IMR-90 (cell line): ENCODE data around the gene CTDP1. TPM values are rescaled to one million over a fixed set of nuclear protein-coding genes. Genes with fewer than 3 reads are reported as not detected.

ENCODE experiments used
- ATAC-seq: fragments of 200-7000 bp; cut with Tn5 transposase; 2 replicates; pipeline ENCODE4 v1.9.1; 2020; ENCODE audit warnings: low read depth, mild to moderate bottlenecking, moderate library complexity
- BruUV-seq: library from RNA; stranded (reverse); fragments of 400-500 nt; replicated peaks from 2 replicates; lab custom pipeline; 2021; lab: Mats Ljungman, UMichigan
- CTCF ChIA-PET: fragments of 300-600 bp; formaldehyde crosslinking; extraction: SDS; loops from one replicate; lab custom pipeline; 2021; ENCODE audit warnings: antibody characterized with exemption; lab: Yijun Ruan, JAX
- POLR2A ChIA-PET: fragments of 300-600 bp; sonication (Branson Sonifier 250); formaldehyde crosslinking; loops from one replicate; lab custom pipeline; 2022; ENCODE audit warnings: antibody characterized with exemption; ENCODE audit not compliant: unreplicated experiment; lab: Charles Lee
- DNase-seq: peaks from one replicate; pipeline ENCODE4 v3.0.0; 2013
- H2AFZ ChIP-seq: replicated peaks from 2 replicates; pipeline ENCODE3; 2013; ENCODE audit warnings: low read length, mild to moderate bottlenecking; ENCODE audit not compliant: poor library complexity
- H2AK5ac ChIP-seq: 2 replicates; pipeline ENCODE4 v1.6.1; 2013; ENCODE audit warnings: low read depth, low read length, inconsistent platforms
- H2AK9ac ChIP-seq: replicated peaks from 2 replicates; pipeline ENCODE3; 2013; ENCODE audit warnings: mild to moderate bottlenecking, low read depth, low read length, moderate library complexity; ENCODE audit not compliant: poor library complexity
- H2BK120ac ChIP-seq: 2 replicates; pipeline ENCODE4 v1.6.1; 2013; ENCODE audit warnings: low read depth, low read length, inconsistent platforms
- H2BK15ac ChIP-seq: 3 replicates; pipeline ENCODE4 v1.6.1; 2013; ENCODE audit warnings: low read depth, low read length, inconsistent platforms
- H2BK20ac ChIP-seq: 2 replicates; pipeline ENCODE4 v1.6.1; 2013; ENCODE audit warnings: low read depth, mild to moderate bottlenecking, inconsistent platforms, low read length, moderate library complexity
- H2BK5ac ChIP-seq: 2 replicates; pipeline ENCODE4 v1.6.1; 2013; ENCODE audit warnings: mild to moderate bottlenecking, low read depth, low read length, inconsistent platforms; ENCODE audit not compliant: poor library complexity, severe bottlenecking
- H3K14ac ChIP-seq: replicated peaks from 2 replicates; pipeline ENCODE4 v1.6.1; 2013; ENCODE audit warnings: low read depth, low read length, inconsistent platforms
- H3K18ac ChIP-seq: 2 replicates; pipeline ENCODE4 v1.6.1; 2013; ENCODE audit warnings: low read depth, low read length, control low read depth
- H3K23ac ChIP-seq: 2 replicates; pipeline ENCODE4 v1.6.1; 2013; ENCODE audit warnings: low read depth, low read length, inconsistent platforms
- H3K27ac ChIP-seq: 2 replicates; pipeline ENCODE4 v1.5.1; 2013; ENCODE audit warnings: mild to moderate bottlenecking, control low read depth, low read length; ENCODE audit not compliant: insufficient read depth
- H3K27me3 ChIP-seq: 2 replicates; pipeline ENCODE4 v1.6.1; 2013; ENCODE audit warnings: low read length; ENCODE audit not compliant: control insufficient read depth, insufficient read depth
- H3K36me3 ChIP-seq: 2 replicates; pipeline ENCODE4 v1.6.1; 2013; ENCODE audit warnings: low read length, mixed read lengths; ENCODE audit not compliant: control insufficient read depth, insufficient read depth
- H3K4ac ChIP-seq: 2 replicates; pipeline ENCODE4 v1.6.1; 2013; ENCODE audit warnings: low read depth, low read length, inconsistent platforms
- H3K4me1 ChIP-seq: 2 replicates; pipeline ENCODE4 v1.6.1; 2013; ENCODE audit warnings: low read length, mixed read lengths; ENCODE audit not compliant: control insufficient read depth, insufficient read depth
- H3K4me2 ChIP-seq: 2 replicates; pipeline ENCODE4 v1.6.1; 2013; ENCODE audit warnings: low read depth, mild to moderate bottlenecking, control low read depth, low read length, moderate library complexity
- H3K4me3 ChIP-seq: 2 replicates; pipeline ENCODE4 v1.5.1; 2013; ENCODE audit warnings: low read depth, mild to moderate bottlenecking, control low read depth, low read length, moderate library complexity; ENCODE audit not compliant: insufficient read depth
- H3K56ac ChIP-seq: 2 replicates; pipeline ENCODE4 v1.6.1; 2013; ENCODE audit warnings: low read length, inconsistent platforms; ENCODE audit not compliant: insufficient read depth; ENCODE audit errors: extremely low read depth
- H3K79me1 ChIP-seq, 2 experiments: 2 replicates each; pipeline ENCODE4 v1.6.1; 2013; ENCODE audit warnings: low read length in 2 of 2, inconsistent platforms in 1 of 2, low read depth in 1 of 2
- H3K9ac ChIP-seq: 2 replicates; pipeline ENCODE4 v1.6.1; 2013; ENCODE audit warnings: low read depth, low read length, control low read depth
- H3K9me1 ChIP-seq: 2 replicates; pipeline ENCODE4 v1.6.1; 2013; ENCODE audit warnings: low read length, inconsistent platforms; ENCODE audit not compliant: insufficient read depth
- H3K9me3 ChIP-seq: 2 replicates; pipeline ENCODE4 v1.6.1; 2013; ENCODE audit warnings: low read length; ENCODE audit not compliant: control insufficient read depth, insufficient read depth
- H4K20me1 ChIP-seq: 2 replicates; pipeline ENCODE4 v1.6.1; 2013; ENCODE audit warnings: low read length, inconsistent platforms; ENCODE audit not compliant: insufficient read depth
- H4K5ac ChIP-seq: 2 replicates; pipeline ENCODE4 v1.6.1; 2013; ENCODE audit warnings: mild to moderate bottlenecking, low read depth, low read length, control low read depth
- H4K8ac ChIP-seq, 2 experiments: 2 replicates each; pipeline ENCODE4 v1.6.1; 2013; ENCODE audit warnings: low read depth in 2 of 2, low read length in 2 of 2, control low read depth in 1 of 2, inconsistent platforms in 1 of 2
- H4K91ac ChIP-seq: 2 replicates; pipeline ENCODE4 v1.6.1; 2013; ENCODE audit warnings: low read depth, low read length, inconsistent platforms; ENCODE audit not compliant: insufficient read depth
- CEBPB ChIP-seq: IDR thresholded peaks from 2 replicates; pipeline ENCODE4 v1.6.1; 2012; ENCODE audit warnings: low read depth, low read length, improper control_type of control experiment
- CHD1 ChIP-seq: IDR thresholded peaks from 2 replicates; pipeline ENCODE4 v1.6.1; 2012; ENCODE audit warnings: low read depth, low read length, improper control_type of control experiment
- CTCF ChIP-seq: conservative IDR thresholded peaks from 2 replicates; pipeline ENCODE4 v1.5.1; 2012; ENCODE audit warnings: mild to moderate bottlenecking, low read depth, low read length, improper control_type of control experiment
- ELK1 ChIP-seq: fragments of 150-350 bp; IDR thresholded peaks from 2 replicates; pipeline ENCODE4 v1.6.1; 2016; ENCODE audit warnings: low read depth, mild to moderate bottlenecking, low read length, moderate library complexity, borderline replicate concordance
- FOS ChIP-seq: fragments of 150-350 bp; IDR thresholded peaks from 2 replicates; pipeline ENCODE4 v1.6.1; 2016; ENCODE audit warnings: low read depth, low read length
- MXI1 ChIP-seq: IDR thresholded peaks from 2 replicates; pipeline ENCODE4 v1.6.1; 2012; ENCODE audit warnings: low read depth, mild to moderate bottlenecking, low read length, moderate library complexity, borderline replicate concordance
- NFE2L2 ChIP-seq: fragments of 150-350 bp; IDR thresholded peaks from 2 replicates; pipeline ENCODE4 v1.6.1; 2016; ENCODE audit warnings: low read depth, mild to moderate bottlenecking, low read length
- POLR2A ChIP-seq: IDR thresholded peaks from 2 replicates; pipeline ENCODE4 v1.6.1; 2012; ENCODE audit warnings: mild to moderate bottlenecking, low read depth, low read length
- RAD21 ChIP-seq: IDR thresholded peaks from 2 replicates; pipeline ENCODE4 v1.6.1; 2012; ENCODE audit warnings: low read length, improper control_type of control experiment
- RFX5 ChIP-seq: IDR thresholded peaks from 2 replicates; pipeline ENCODE4 v1.8.0; 2012; ENCODE audit warnings: low read depth, mild to moderate bottlenecking, low read length, moderate library complexity
- SMC3 ChIP-seq: fragments of 150-350 bp; IDR thresholded peaks from 2 replicates; pipeline ENCODE4 v1.6.1; 2016; ENCODE audit warnings: low read depth, mild to moderate bottlenecking, antibody characterized with exemption, low read length, moderate library complexity
- USF2 ChIP-seq: fragments of 150-350 bp; IDR thresholded peaks from 2 replicates; pipeline ENCODE4 v1.6.1; 2017; ENCODE audit warnings: mild to moderate bottlenecking, antibody characterized with exemption, low read length, low read depth
- WGBS, 2 experiments: methylation state at CpG; one replicate each; pipeline versions ENCODE4 v1.1.5 to v1.1.7; 2013; ENCODE audit warnings: missing lambda C conversion rate in 2 of 2; ENCODE audit not compliant: insufficient read length in 1 of 2; ENCODE audit errors: extremely low coverage in 2 of 2; 5-methylcytosine and 5-hydroxymethylcytosine counted together
- dilution Hi-C: fragments of 300-500 bp; cut with HindIII; formaldehyde crosslinking; loops from one replicate; pipeline ENCODE4 v1.14.3; 2018; ENCODE audit warnings: low sequenced_read_pairs; ENCODE audit not compliant: unreplicated experiment
- in situ Hi-C: fragments of 300-500 bp; cut with MboI; formaldehyde crosslinking; loops from 3 replicates; pipeline ENCODE4 v1.14.3; 2019; ENCODE audit warnings: low sequenced_read_pairs, inconsistent platforms, mixed read lengths
- intact Hi-C: fragments of 100-400 bp; cut with micrococcal nuclease; formaldehyde crosslinking; loops from 2 replicates; pipeline ENCODE4 v1.10.0; 2022
- polyA plus RNA-seq, 3 experiments: library from polyadenylated mRNA; depleted of rRNA; stranded (reverse); fragments of >200 nt; gene quantifications; 2 replicates each; pipeline ENCODE4 v1.2.3, GENCODE V29; 2012; ENCODE audit warnings: low replicate concordance in 1 of 3
- total RNA-seq: library from RNA; depleted of rRNA; stranded (reverse); fragments of >200 nt; gene quantifications from 2 replicates; pipeline ENCODE4 v1.2.3, GENCODE V29; 2012

The CTDP1 gene
- total and polyA plus RNA-seq, 2 of the 4 experiments (the other 2 are of a cell fraction): 13.4 to 17.6 TPM

GRCh38 chr18:79723628-79724027, 44.0 kb downstream of the CTDP1 start:
- H3K9ac ChIP-seq: no peak overlapping the region
- no peak overlapping the region for H2BK120ac ChIP-seq
- no peak overlapping the region for H2BK15ac ChIP-seq
- H3K18ac ChIP-seq: no peak overlapping the region
- H3K4me1 ChIP-seq: no peaks in the 10 kb centered on the region
- H4K20me1 ChIP-seq: no peaks in the 10 kb centered on the region
- dilution Hi-C loops (no loop called here), intact Hi-C loops (no loop called here), in situ Hi-C loops (no loop called here)
- H3K4ac ChIP-seq: no peak overlapping the region
- no peak overlapping the region for H2BK20ac ChIP-seq
- H3K9me3 ChIP-seq: peaks cover 3% of the 10 kb centered on the region; the same call in 1 of the 2 replicates
- no peak overlapping the region for H3K4me3 ChIP-seq
- H3K27ac ChIP-seq: no peak overlapping the region
- H4K5ac ChIP-seq: no peak overlapping the region
- no peak overlapping the region for H4K8ac ChIP-seq
- no peak overlapping the region for H3K4me2 ChIP-seq
- 100% methylated on average over 1 of the region's 11 CpGs; no CpG with 5 or more reads in 1 of the 2 experiments for WGBS, 2 experiments
- H3K23ac ChIP-seq: no peak overlapping the region
- POLR2A ChIA-PET: no interaction called here
- H2AK5ac ChIP-seq: no peak overlapping the region
- BruUV-seq: no TSS peak
- H2AFZ ChIP-seq: no peak overlapping the region
- peaks cover 20 to 61% of the 10 kb centered on the region in 2 experiments for H3K79me1 ChIP-seq
- DNase-seq: no peak
- ATAC-seq: no peak
- peak overlapping the region; percentile 26 for H2AK9ac ChIP-seq
- H3K27me3 ChIP-seq: no peaks in the 10 kb centered on the region
- no peak overlapping the region for H4K91ac ChIP-seq
- no peak overlapping the region for H3K56ac ChIP-seq
- H2BK5ac ChIP-seq: no peak overlapping the region
- CTCF ChIA-PET: no interaction called here
- H3K36me3 ChIP-seq: peaks cover 58% of the 10 kb centered on the region
- no peak overlapping the region for H3K14ac ChIP-seq
- H3K9me1 ChIP-seq: peaks cover 3% of the 10 kb centered on the region
- no peak for TF ChIP-seq CTCF
- TF ChIP-seq POLR2A: no peak
- no peak for TF ChIP-seq SMC3
- TF ChIP-seq MXI1: no peak
- no peak for TF ChIP-seq RFX5
- no peak for TF ChIP-seq CEBPB
- no peak for TF ChIP-seq USF2
- TF ChIP-seq FOS: no peak
- no peak for TF ChIP-seq CHD1
- no peak for TF ChIP-seq NFE2L2
- TF ChIP-seq ELK1: no peak
- no peak for TF ChIP-seq RAD21
